Neural cell (in vitro differentiated cells): ENCODE measurements around the gene DYNLRB1. TPM values are rescaled to one million over a fixed set of nuclear protein-coding genes. Genes with fewer than 3 reads are reported as not detected.

ENCODE experiments used
- H2AFZ ChIP-seq: fragments of 200-600, 300-800 bp; sonication (generic), shearing (Covaris generic); 2 replicates; pipeline ENCODE4 v1.6.0; 2014; ENCODE audit warnings: low read depth, mild to moderate bottlenecking, antibody characterized with exemption, low read length, moderate library complexity
- H3F3A ChIP-seq: fragments of 200-600 bp; shearing (Covaris generic); 2 replicates; pipeline ENCODE4 v1.6.1; 2016; ENCODE audit warnings: mild to moderate bottlenecking, moderate library complexity, mixed read lengths, antibody characterized with exemption, low read length; ENCODE audit not compliant: insufficient read depth, poor library complexity, severe bottlenecking
- H3K27ac ChIP-seq: fragments of 200-600, 300-800 bp; sonication (generic), shearing (Covaris generic); 2 replicates; pipeline ENCODE4 v1.5.1; 2014; ENCODE audit warnings: mild to moderate bottlenecking, low read length, moderate library complexity
- H3K27me3 ChIP-seq: fragments of 300-800, 200-600 bp; sonication (generic), shearing (Covaris generic); 2 replicates; pipeline ENCODE4 v1.6.0; 2014; ENCODE audit warnings: mild to moderate bottlenecking, low read depth, low read length, moderate library complexity; ENCODE audit not compliant: insufficient read depth
- H3K36me3 ChIP-seq: fragments of 300-800, 200-600 bp; sonication (generic), shearing (Covaris generic); 2 replicates; pipeline ENCODE4 v1.5.1; 2014; ENCODE audit warnings: mild to moderate bottlenecking, antibody characterized with exemption, low read length, moderate library complexity; ENCODE audit not compliant: insufficient read depth
- H3K4me2 ChIP-seq: fragments of 300-800, 200-600 bp; sonication (generic), shearing (Covaris generic); 2 replicates; pipeline ENCODE4 v1.6.0; 2014; ENCODE audit warnings: mild to moderate bottlenecking, low read length
- H3K4me3 ChIP-seq: fragments of 300-800, 200-600 bp; sonication (generic), shearing (Covaris generic); 2 replicates; pipeline ENCODE4 v1.5.1; 2014; ENCODE audit warnings: mild to moderate bottlenecking, low read length, moderate library complexity
- H3K79me2 ChIP-seq: fragments of 200-600 bp; shearing (Covaris generic); replicated peaks from 2 replicates; pipeline ENCODE4 v1.6.0; 2014; ENCODE audit warnings: mild to moderate bottlenecking, low read length, moderate library complexity; ENCODE audit not compliant: insufficient read depth
- H3K9ac ChIP-seq: fragments of 300-800, 200-600 bp; sonication (generic), shearing (Covaris generic); 2 replicates; pipeline ENCODE4 v1.6.1; 2016; ENCODE audit warnings: mild to moderate bottlenecking, low read length, mixed read lengths
- H3K9me2 ChIP-seq: fragments of 200-600 bp; shearing (Covaris generic); 2 replicates; pipeline ENCODE4 v1.6.1; 2016; ENCODE audit warnings: mild to moderate bottlenecking, low read length, mixed read lengths; ENCODE audit not compliant: insufficient read depth
- H3K9me3 ChIP-seq: fragments of 200-600, 300-800 bp; sonication (generic), shearing (Covaris generic); 2 replicates; pipeline ENCODE4 v1.6.1; 2016; ENCODE audit warnings: mild to moderate bottlenecking, mixed run types, low read length, moderate library complexity, mixed read lengths
- H4K20me1 ChIP-seq: fragments of 200-600 bp; shearing (Covaris generic); 2 replicates; pipeline ENCODE4 v1.6.1; 2016; ENCODE audit warnings: mild to moderate bottlenecking, mixed run types; ENCODE audit not compliant: insufficient read depth
- CTCF ChIP-seq: fragments of 450-650 bp; IDR thresholded peaks from 2 replicates; pipeline ENCODE4 v1.5.1; 2014; ENCODE audit warnings: antibody characterized with exemption, mild to moderate bottlenecking, moderate library complexity; ENCODE audit not compliant: poor library complexity, severe bottlenecking
- EP300 ChIP-seq: fragments of 450-650 bp; conservative IDR thresholded peaks from 2 replicates; pipeline ENCODE4 v1.6.1; 2014; ENCODE audit warnings: antibody characterized with exemption, mild to moderate bottlenecking, moderate library complexity; ENCODE audit not compliant: poor library complexity, severe bottlenecking
- EZH2 ChIP-seq: fragments of 200-600, 300-800 bp; shearing (Covaris generic), sonication (generic); IDR thresholded peaks from 2 replicates; pipeline ENCODE4 v1.6.1; 2014; ENCODE audit warnings: antibody characterized with exemption, low read length, borderline replicate concordance, mild to moderate bottlenecking; ENCODE audit not compliant: insufficient read depth, poor library complexity, severe bottlenecking
- MXI1 ChIP-seq: fragments of 450-650 bp; conservative IDR thresholded peaks from 2 replicates; pipeline ENCODE4 v1.6.1; 2014; ENCODE audit warnings: antibody characterized with exemption, mild to moderate bottlenecking; ENCODE audit not compliant: poor library complexity, severe bottlenecking
- POLR2AphosphoS5 ChIP-seq: IDR thresholded peaks from 2 replicates; pipeline ENCODE4 v1.6.1; 2012
- RAD21 ChIP-seq: fragments of 450-650 bp; conservative IDR thresholded peaks from 2 replicates; pipeline ENCODE4 v1.6.1; 2014; ENCODE audit warnings: antibody characterized with exemption, mild to moderate bottlenecking, moderate library complexity
- REST ChIP-seq: IDR thresholded peaks from 2 replicates; pipeline ENCODE4 v1.6.1; 2012; ENCODE audit warnings: borderline replicate concordance
- SMC3 ChIP-seq: fragments of 450-650 bp; conservative IDR thresholded peaks from 2 replicates; pipeline ENCODE4 v1.6.1; 2014; ENCODE audit warnings: antibody characterized with exemption, mild to moderate bottlenecking, moderate library complexity; ENCODE audit not compliant: poor library complexity
- TAF1 ChIP-seq: IDR thresholded peaks from 2 replicates; pipeline ENCODE4 v1.6.1; 2012; ENCODE audit warnings: low read depth
- polyA plus RNA-seq: library from polyadenylated mRNA; depleted of rRNA; stranded (reverse); fragments of >200 nt; gene quantifications from 2 replicates; pipeline ENCODE4 v1.2.3, GENCODE V29; 2014

DYNLRB1 gene
- polyA plus RNA-seq, 1 donor from 2014 or later = 103 TPM

DNA sequence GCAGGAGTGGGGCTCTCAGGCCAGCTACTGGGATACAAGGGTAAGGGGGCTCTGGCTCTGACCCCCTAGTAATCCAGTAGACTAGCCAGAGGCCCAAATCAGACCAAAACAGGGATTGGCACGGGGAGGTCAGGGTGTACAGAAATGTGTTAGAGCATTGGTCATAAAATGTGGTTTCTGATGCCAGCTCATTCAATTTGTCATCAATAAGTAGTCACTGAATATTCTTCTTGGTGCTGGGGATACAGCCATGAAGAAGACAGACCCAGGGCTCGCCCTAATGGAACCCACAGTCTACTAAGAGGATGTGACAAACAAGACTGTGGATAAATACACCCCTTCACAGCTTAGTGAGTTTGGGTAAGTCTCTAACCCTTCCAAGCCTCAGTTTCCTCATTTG lies 53.4 kb downstream of the DYNLRB1 start:
- Histone ChIP-seq H3K4me3 (no peak overlapping the region), H3K9me2 (no peaks in the 10 kb centered on the region), H3K36me3 (no peaks in the 10 kb centered on the region), H3K79me2 (no peaks in the 10 kb centered on the region), H3K9me3 (no peaks in the 10 kb centered on the region), H3K27me3 (no peaks in the 10 kb centered on the region), H2AFZ (no peak overlapping the region), H3K27ac (no peak overlapping the region), H4K20me1 (no peaks in the 10 kb centered on the region), H3F3A (no peaks in the 10 kb centered on the region), H3K9ac (no peak overlapping the region), H3K4me2 (no peak overlapping the region)
- TF ChIP-seq CTCF (no peak), SMC3 (no peak), EZH2 (no peak), REST (no peak), EP300 (no peak), RAD21 (no peak), POLR2AphosphoS5 (no peak), MXI1 (no peak)

DNA sequence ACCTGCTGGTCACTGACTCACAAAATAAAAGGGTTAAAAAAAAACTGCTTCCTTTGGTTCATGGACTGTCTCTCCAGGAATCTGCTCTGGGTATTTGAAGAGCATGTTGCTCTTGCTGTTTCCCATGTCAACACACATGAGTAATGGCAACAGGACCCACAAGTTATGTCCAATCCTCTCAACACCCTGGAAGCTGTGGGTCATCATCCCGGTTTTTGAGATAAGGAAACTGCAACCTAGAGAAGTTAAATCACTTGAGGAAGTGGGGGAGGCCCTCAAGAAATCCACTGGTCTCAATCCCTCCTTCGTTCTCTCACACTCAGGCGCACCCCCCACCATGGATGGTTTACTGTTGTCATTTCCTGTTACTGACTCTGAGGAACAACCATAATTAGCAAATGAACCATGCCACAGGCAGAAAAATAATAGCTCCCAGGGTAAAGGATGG lies 54.7 kb downstream of the DYNLRB1 start:
- no peak overlapping the region for H3K4me2 ChIP-seq

More for the DNA sequence above, 54.7 kb downstream of the DYNLRB1 start:
- no peaks in the 10 kb centered on the region for H3K27me3 ChIP-seq
- TF ChIP-seq EZH2 (no peak), RAD21 (no peak), REST (no peak), TAF1 (no peak), MXI1 (no peak), EP300 (no peak), POLR2AphosphoS5 (no peak), CTCF (no peak), SMC3 (no peak)
- H3K79me2 ChIP-seq = no peaks in the 10 kb centered on the region
- no peak overlapping the region for H2AFZ ChIP-seq
- no peaks in the 10 kb centered on the region for H3K36me3 ChIP-seq
- no peaks in the 10 kb centered on the region for H3F3A ChIP-seq
- H3K4me3 ChIP-seq = no peak overlapping the region
- H3K27ac ChIP-seq = no peak overlapping the region
- H3K9ac ChIP-seq = no peak overlapping the region
- H3K9me3 ChIP-seq = no peaks in the 10 kb centered on the region
- no peaks in the 10 kb centered on the region for H3K9me2 ChIP-seq
- H4K20me1 ChIP-seq = no peaks in the 10 kb centered on the region
